ENCODE measurements around the gene GLDN.
A peak's percentile ranks its signal among the peaks of the same experiment; 100 is the strongest.

The GLDN gene

GRCh38 chr15:51375966-51376640 is 34.6 kb downstream of the GLDN start:
- Histone ChIP-seq H3K36me3 (ENCODE audit: control insufficient read depth in 4 of 4, insufficient read depth in 4 of 4, low read length in 3 of 4) (no peaks in the 10 kb centered on the region), H3K9me3 (ENCODE audit: control extremely low read depth in 1 of 5, control insufficient read depth in 4 of 5, insufficient read depth in 2 of 5, low read depth in 1 of 5, low read length in 4 of 5) (no peaks in the 10 kb centered on the region), H3K27ac (ENCODE audit: insufficient read depth in 1 of 2, low read depth in 1 of 2, low read length in 2 of 2, poor library complexity in 1 of 2, severe bottlenecking in 2 of 2) (no peak overlapping the region), H3K4me3 (ENCODE audit: control insufficient read depth in 1 of 7, extremely low read depth in 1 of 7, insufficient read depth in 4 of 7, low read depth in 2 of 7, low read length in 6 of 7) (no peak overlapping the region), H3K4me1 (ENCODE audit: control extremely low read depth in 1 of 4, control insufficient read depth in 4 of 4, insufficient read depth in 4 of 4, low read length in 3 of 4) (no peaks in the 10 kb centered on the region), H3K27me3 (replicated peaks in 2 of 5; ENCODE audit: control insufficient read depth in 4 of 5, insufficient read depth in 5 of 5, low read length in 4 of 5) (no peaks in the 10 kb centered on the region)
- ChIA-PET POLR2A (no interaction called here), CTCF (interaction anchor here (1.2 to 1.4 kb wide), 2 partner anchors 24 to 213 kb away, joined by 3 to 4 read pairs; no protein-coding TSS in a partner anchor)
- no CpG with 5 or more reads among the region's 3 CpGs for WGBS (ENCODE audit: insufficient coverage)
- DNase-seq = no peak

GRCh38 chr15:51377038-51377786 is 35.8 kb downstream of the GLDN start:
- no peak for DNase-seq
- 97% methylated on average over 12 of the region's 15 CpGs for WGBS (ENCODE audit: insufficient coverage)

DNA sequence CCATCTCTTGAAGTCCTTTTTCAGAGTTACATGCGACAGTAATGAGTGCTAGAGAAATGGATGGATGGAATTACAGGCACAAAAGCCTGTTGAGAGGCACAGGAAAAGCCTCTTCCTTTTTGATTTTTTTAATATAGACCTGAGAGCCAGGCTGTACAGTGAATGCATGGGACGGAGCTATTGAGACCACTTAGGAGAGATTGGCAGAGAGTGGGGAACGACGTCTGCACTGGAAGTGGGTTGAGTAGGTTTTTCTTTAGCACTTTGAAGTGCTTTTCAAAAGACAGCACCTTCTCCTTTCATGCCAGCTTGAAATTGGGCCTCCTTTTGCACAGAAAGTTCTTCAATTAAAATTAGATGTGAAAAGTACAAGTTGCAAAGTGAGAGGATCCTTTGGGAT is 37.0 kb downstream of the GLDN start:
- CTCF ChIA-PET = interaction anchor here (1.2 to 3.1 kb wide), 3 partner anchors 24 to 216 kb away, joined by 3 to 19 read pairs (median 3); no protein-coding TSS in a partner anchor
- Histone ChIP-seq H3K4me3 (ENCODE audit: control insufficient read depth in 1 of 7, extremely low read depth in 1 of 7, insufficient read depth in 4 of 7, low read depth in 2 of 7, low read length in 6 of 7) (no peak overlapping the region), H3K36me3 (ENCODE audit: control insufficient read depth in 4 of 4, insufficient read depth in 4 of 4, low read length in 3 of 4) (no peaks in the 10 kb centered on the region), H3K9me3 (ENCODE audit: control extremely low read depth in 1 of 5, control insufficient read depth in 4 of 5, insufficient read depth in 2 of 5, low read depth in 1 of 5, low read length in 4 of 5) (no peaks in the 10 kb centered on the region), H3K4me1 (ENCODE audit: control extremely low read depth in 1 of 4, control insufficient read depth in 4 of 4, insufficient read depth in 4 of 4, low read length in 3 of 4) (no peaks in the 10 kb centered on the region), H3K27me3 (replicated peaks in 2 of 5; ENCODE audit: control insufficient read depth in 4 of 5, insufficient read depth in 5 of 5, low read length in 4 of 5) (no peaks in the 10 kb centered on the region), H3K27ac (ENCODE audit: insufficient read depth in 1 of 2, low read depth in 1 of 2, low read length in 2 of 2, poor library complexity in 1 of 2, severe bottlenecking in 2 of 2) (no peak overlapping the region)
- POLR2A ChIA-PET = no interaction called here
- no peak for DNase-seq
- WGBS (ENCODE audit: insufficient coverage) = 96% methylated on average over 4 of the region's 4 CpGs

More at GRCh38 chr15:51377038-51377786, 35.8 kb downstream of the GLDN start:
- no peaks in the 10 kb centered on the region for H3K4me1 ChIP-seq (ENCODE audit: control extremely low read depth in 1 of 4, control insufficient read depth in 4 of 4, insufficient read depth in 4 of 4, low read length in 3 of 4)
- CTCF ChIA-PET = interaction anchor here (1.2 to 1.4 kb wide), 2 partner anchors 25 to 214 kb away, joined by 3 to 4 read pairs; no protein-coding TSS in a partner anchor
- POLR2A ChIA-PET = no interaction called here
- H3K9me3 ChIP-seq (ENCODE audit: control extremely low read depth in 1 of 5, control insufficient read depth in 4 of 5, insufficient read depth in 2 of 5, low read depth in 1 of 5, low read length in 4 of 5) = no peaks in the 10 kb centered on the region
- H3K27ac ChIP-seq (ENCODE audit: insufficient read depth in 1 of 2, low read depth in 1 of 2, low read length in 2 of 2, poor library complexity in 1 of 2, severe bottlenecking in 2 of 2) = no peak overlapping the region
- H3K36me3 ChIP-seq (ENCODE audit: control insufficient read depth in 4 of 4, insufficient read depth in 4 of 4, low read length in 3 of 4) = no peaks in the 10 kb centered on the region
- no peaks in the 10 kb centered on the region for H3K27me3 ChIP-seq (replicated peaks in 2 of 5; ENCODE audit: control insufficient read depth in 4 of 5, insufficient read depth in 5 of 5, low read length in 4 of 5)
- no peak overlapping the region for H3K4me3 ChIP-seq (ENCODE audit: control insufficient read depth in 1 of 7, extremely low read depth in 1 of 7, insufficient read depth in 4 of 7, low read depth in 2 of 7, low read length in 6 of 7)

DNA sequence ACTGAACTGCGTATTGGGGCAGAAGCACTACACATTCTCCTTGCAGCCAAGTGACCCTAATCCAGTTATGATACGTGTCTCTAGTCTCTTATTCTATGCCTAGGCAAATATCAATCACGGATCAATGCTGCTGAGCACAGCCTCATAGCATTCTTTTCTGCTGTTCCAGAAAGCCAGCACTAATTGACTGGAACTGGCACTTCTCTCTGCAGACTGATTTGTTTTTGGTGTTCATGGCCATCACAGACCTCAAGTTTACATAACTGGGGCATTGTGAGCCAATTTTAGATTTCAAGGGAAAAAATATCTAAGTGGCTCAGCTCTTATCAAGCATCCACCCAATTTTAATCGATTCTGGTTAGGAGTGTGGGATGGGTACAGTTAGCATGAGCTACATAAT is 37.9 kb downstream of the GLDN start:
- H3K4me3 ChIP-seq (ENCODE audit: control insufficient read depth in 1 of 7, extremely low read depth in 1 of 7, insufficient read depth in 4 of 7, low read depth in 2 of 7, low read length in 6 of 7) = no peak overlapping the region
- 97% methylated on average over 3 of the region's 4 CpGs for WGBS (ENCODE audit: insufficient coverage)
- H3K4me1 ChIP-seq (ENCODE audit: control extremely low read depth in 1 of 4, control insufficient read depth in 4 of 4, insufficient read depth in 4 of 4, low read length in 3 of 4) = no peaks in the 10 kb centered on the region
- CTCF ChIA-PET = interaction anchor here (1.3 to 3.1 kb wide), 2 partner anchors 162 to 217 kb away, joined by 3 to 19 read pairs; no protein-coding TSS in a partner anchor
- POLR2A ChIA-PET = no interaction called here
- no peak overlapping the region for H3K27ac ChIP-seq (ENCODE audit: insufficient read depth in 1 of 2, low read depth in 1 of 2, low read length in 2 of 2, poor library complexity in 1 of 2, severe bottlenecking in 2 of 2)
- no peaks in the 10 kb centered on the region for H3K27me3 ChIP-seq (replicated peaks in 2 of 5; ENCODE audit: control insufficient read depth in 4 of 5, insufficient read depth in 5 of 5, low read length in 4 of 5)
- H3K9me3 ChIP-seq (ENCODE audit: control extremely low read depth in 1 of 5, control insufficient read depth in 4 of 5, insufficient read depth in 2 of 5, low read depth in 1 of 5, low read length in 4 of 5) = no peaks in the 10 kb centered on the region
- H3K36me3 ChIP-seq (ENCODE audit: control insufficient read depth in 4 of 4, insufficient read depth in 4 of 4, low read length in 3 of 4) = no peaks in the 10 kb centered on the region
- no peak for DNase-seq

GRCh38 chr15:51380999-51381806 is 39.7 kb downstream of the GLDN start:
- DNase-seq = peak; percentile 52 to 55 (median 54)
- Histone ChIP-seq H3K27ac (ENCODE audit: insufficient read depth in 1 of 2, low read depth in 1 of 2, low read length in 2 of 2, poor library complexity in 1 of 2, severe bottlenecking in 2 of 2) (no peak overlapping the region), H3K9me3 (ENCODE audit: control extremely low read depth in 1 of 5, control insufficient read depth in 4 of 5, insufficient read depth in 2 of 5, low read depth in 1 of 5, low read length in 4 of 5) (no peaks in the 10 kb centered on the region), H3K4me1 (ENCODE audit: control extremely low read depth in 1 of 4, control insufficient read depth in 4 of 4, insufficient read depth in 4 of 4, low read length in 3 of 4) (no peaks in the 10 kb centered on the region), H3K27me3 (replicated peaks in 2 of 5; ENCODE audit: control insufficient read depth in 4 of 5, insufficient read depth in 5 of 5, low read length in 4 of 5) (peaks cover 0 to 2% (median 0%) of the 10 kb centered on the region in 5 experiments), H3K36me3 (ENCODE audit: control insufficient read depth in 4 of 4, insufficient read depth in 4 of 4, low read length in 3 of 4) (no peaks in the 10 kb centered on the region), H3K4me3 (ENCODE audit: control insufficient read depth in 1 of 7, extremely low read depth in 1 of 7, insufficient read depth in 4 of 7, low read depth in 2 of 7, low read length in 6 of 7) (no peak overlapping the region)
- CTCF ChIA-PET = interaction anchor here (0.6 to 3.1 kb wide), 16 partner anchors 10 to 1805 kb away, joined by 3 to 19 read pairs (median 4); no protein-coding TSS in a partner anchor
- 44% methylated on average over 12 of the region's 14 CpGs for WGBS (ENCODE audit: insufficient coverage)
- POLR2A ChIA-PET = no interaction called here

DNA sequence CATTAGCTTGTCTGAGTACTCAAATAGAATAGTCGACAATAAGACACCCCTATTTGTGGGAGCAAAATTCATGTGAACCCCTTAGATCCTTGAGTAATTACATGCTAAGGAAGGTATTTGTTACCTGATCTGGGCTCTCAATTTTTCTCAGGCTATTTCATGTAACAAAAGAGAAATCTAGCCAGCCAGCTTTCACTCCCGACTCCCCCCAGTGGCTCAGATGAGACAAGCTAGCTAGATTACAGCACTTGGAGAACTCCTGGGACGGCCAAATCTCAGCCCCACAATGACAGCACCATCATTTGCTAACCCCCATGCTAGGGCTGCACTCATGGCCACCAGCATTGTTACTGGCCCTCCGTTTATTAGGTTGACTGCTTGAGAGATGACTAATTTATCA is 41.3 kb downstream of the GLDN start:
- CTCF ChIA-PET = interaction anchor here (0.8 to 2.0 kb wide), 3 partner anchors 17 to 220 kb away, joined by 3 to 13 read pairs (median 5); no protein-coding TSS in a partner anchor
- Histone ChIP-seq H3K27ac (ENCODE audit: insufficient read depth in 1 of 2, low read depth in 1 of 2, low read length in 2 of 2, poor library complexity in 1 of 2, severe bottlenecking in 2 of 2) (no peak overlapping the region), H3K4me3 (ENCODE audit: control insufficient read depth in 1 of 7, extremely low read depth in 1 of 7, insufficient read depth in 4 of 7, low read depth in 2 of 7, low read length in 6 of 7) (no peak overlapping the region), H3K4me1 (ENCODE audit: control extremely low read depth in 1 of 4, control insufficient read depth in 4 of 4, insufficient read depth in 4 of 4, low read length in 3 of 4) (no peaks in the 10 kb centered on the region), H3K36me3 (ENCODE audit: control insufficient read depth in 4 of 4, insufficient read depth in 4 of 4, low read length in 3 of 4) (no peaks in the 10 kb centered on the region), H3K27me3 (replicated peaks in 2 of 5; ENCODE audit: control insufficient read depth in 4 of 5, insufficient read depth in 5 of 5, low read length in 4 of 5) (peaks cover 0 to 7% (median 0%) of the 10 kb centered on the region in 5 experiments), H3K9me3 (ENCODE audit: control extremely low read depth in 1 of 5, control insufficient read depth in 4 of 5, insufficient read depth in 2 of 5, low read depth in 1 of 5, low read length in 4 of 5) (no peaks in the 10 kb centered on the region)
- peak; percentile 22 to 41 (median 41) for DNase-seq
- POLR2A ChIA-PET = no interaction called here
- WGBS (ENCODE audit: insufficient coverage) = 11% methylated on average over 3 of the region's 4 CpGs
